Measurements from ENCODE around the gene F2R.

F2R gene

DNA sequence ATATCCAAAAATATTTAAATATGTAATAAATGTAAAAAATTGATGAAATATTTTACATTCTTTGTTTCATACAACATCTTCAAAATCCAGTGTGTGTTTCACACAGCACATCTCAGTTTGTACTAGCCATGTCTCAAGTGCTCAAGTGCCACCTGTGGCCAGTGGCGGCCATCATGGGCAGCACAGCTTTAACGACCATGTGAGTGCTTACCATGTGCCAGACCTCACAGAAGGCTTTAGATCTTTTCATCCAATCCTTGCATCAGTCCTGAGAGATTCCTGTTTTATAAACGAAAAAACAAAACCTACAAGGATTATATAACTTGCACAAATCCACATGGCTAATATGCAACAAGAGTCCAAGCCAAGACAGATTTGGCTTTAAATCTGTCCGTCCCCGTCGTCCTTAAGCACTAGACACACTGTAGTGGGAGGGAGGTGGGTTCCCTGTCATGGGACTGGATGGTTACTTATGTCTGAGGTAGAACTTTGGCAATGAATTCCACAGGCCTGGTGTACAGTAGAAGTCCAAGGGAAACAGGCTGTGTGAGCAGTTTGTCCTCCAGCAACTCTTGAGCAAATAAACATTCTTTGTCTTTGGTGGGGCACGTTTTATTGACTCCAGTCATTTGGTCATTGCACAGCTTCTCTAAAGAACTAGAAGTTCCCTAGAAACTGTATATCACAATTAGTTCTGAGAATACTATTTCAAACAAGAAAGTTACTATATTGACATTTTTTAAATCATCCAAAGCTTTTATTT, 25.0 kb upstream of the F2R start:
- DNase-seq: no peak

GRCh38 chr5:76691467-76692273, 24.3 kb upstream of the F2R start:
- no peak for DNase-seq

DNA sequence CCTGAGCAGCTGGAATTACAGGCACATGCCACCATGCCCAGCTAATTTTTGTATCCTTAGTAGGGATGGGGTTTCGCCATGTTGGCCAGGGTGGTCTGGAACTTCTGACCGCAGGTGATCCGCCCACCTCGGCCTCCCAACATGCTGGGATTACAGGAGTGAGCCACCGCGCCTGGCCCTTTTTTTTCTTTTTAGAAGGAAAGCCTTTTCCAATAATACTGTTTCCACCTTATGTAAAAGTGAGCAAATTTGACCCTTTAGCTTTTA, 23.7 kb upstream of the F2R start:
- no peak for DNase-seq

DNA sequence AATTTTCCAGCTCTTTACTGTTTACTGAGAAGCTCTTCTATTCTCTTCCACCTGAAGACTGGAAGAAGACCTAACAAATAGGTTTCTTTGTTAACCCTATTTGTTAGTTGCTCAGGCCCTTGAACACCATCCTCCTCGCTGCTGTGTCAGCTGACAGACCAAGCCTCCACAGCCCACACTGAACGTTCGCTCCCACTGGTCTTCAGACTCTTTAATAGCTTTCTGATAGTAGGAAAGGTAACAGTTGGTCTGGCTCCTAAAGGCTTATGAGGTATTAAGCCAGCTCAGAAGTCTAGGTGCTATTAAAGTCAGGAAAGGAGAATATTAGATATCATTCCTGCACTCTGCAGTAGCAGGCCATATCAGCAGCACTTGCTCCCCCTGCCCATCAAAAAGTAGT, 23.3 kb upstream of the F2R start:
- no peak for DNase-seq

- DNase-seq: no peak
Measured at GRCh38 chr5:76693141-76693540, 22.8 kb upstream of the F2R start.

GRCh38 chr5:76694317-76694716, 21.6 kb upstream of the F2R start:
- no peak for DNase-seq

DNA sequence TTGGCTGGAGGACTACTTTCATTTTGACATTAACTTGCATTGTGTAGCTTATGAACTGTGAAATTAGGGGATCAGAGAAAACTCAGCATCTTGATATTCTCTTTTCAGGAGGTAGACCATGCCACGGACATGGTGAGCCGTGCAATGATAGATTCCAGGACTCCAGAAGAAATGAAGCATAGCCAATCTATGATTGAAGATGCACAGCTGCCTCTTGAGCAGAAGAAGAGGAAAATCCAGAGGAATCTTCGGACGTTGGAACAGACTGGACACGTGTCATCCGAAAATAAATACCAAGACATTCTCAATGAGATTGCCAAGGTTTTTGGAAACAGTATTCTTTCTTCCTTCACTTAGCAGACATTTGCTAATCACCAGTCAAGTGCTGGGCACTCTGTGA, 20.6 kb upstream of the F2R start:
- DNase-seq: no peak

GRCh38 chr5:76696251-76696650, 19.7 kb upstream of the F2R start:
- no peak for DNase-seq

- DNase-seq: no peak
Measured at GRCh38 chr5:76697670-76698069, 18.3 kb upstream of the F2R start.

- no peak for DNase-seq
Measured at GRCh38 chr5:76700571-76700970, 15.4 kb upstream of the F2R start.

GRCh38 chr5:76701298-76701697, 14.6 kb upstream of the F2R start:
- no peak for DNase-seq

- no peak for DNase-seq
Measured at GRCh38 chr5:76703707-76704106, 12.2 kb upstream of the F2R start.

- no peak for DNase-seq
Measured at GRCh38 chr5:76704131-76704663, 11.7 kb upstream of the F2R start.

DNA sequence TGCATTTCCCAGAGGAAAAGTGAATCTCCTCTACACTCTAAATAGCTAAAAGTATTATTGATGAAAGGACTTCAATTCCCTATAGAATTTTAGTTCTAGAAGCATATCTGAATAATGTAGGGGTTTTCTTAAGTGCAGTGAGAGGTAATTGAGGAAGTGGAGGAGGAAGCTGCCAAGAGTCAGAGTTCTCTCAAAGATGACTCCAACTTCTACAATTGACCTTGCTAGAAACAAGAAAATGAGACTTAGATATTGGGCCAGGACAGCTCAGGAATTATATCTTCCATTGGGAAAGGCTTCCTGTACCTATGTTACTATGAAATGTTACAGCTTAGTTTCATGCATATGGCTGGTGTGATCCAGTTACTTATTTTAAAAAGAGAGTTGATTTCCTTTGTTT, 10.4 kb upstream of the F2R start:
- DNase-seq: no peak

GRCh38 chr5:76709762-76710161, 6.2 kb upstream of the F2R start:
- DNase-seq: no peak

DNA sequence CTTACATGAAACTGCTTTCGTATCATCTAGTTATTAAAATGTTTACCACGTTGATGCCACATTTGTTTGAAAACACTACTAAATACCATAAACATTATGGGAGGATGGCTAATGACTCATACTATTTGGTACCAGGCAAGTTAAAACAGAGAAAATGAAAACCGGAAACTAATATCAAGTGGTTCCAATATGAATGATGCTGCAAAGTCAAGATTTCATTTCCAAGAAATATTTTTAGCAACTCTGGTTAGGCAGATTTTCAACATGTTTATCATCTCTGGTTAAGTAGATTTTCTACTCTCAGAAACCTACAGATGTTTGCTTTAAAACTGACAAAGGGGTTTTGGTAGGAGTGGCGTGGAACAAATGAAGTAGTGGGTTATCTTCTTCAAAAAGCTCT, 4.9 kb upstream of the F2R start:
- DNase-seq: no peak

- DNase-seq: peak in 1 of 3 experiments; percentile 5
Measured at GRCh38 chr5:76714751-76715485, 1.0 kb upstream of the F2R start.

GRCh38 chr5:76715486-76715735, 515 bp upstream of the F2R start:
- no peak for DNase-seq

DNA sequence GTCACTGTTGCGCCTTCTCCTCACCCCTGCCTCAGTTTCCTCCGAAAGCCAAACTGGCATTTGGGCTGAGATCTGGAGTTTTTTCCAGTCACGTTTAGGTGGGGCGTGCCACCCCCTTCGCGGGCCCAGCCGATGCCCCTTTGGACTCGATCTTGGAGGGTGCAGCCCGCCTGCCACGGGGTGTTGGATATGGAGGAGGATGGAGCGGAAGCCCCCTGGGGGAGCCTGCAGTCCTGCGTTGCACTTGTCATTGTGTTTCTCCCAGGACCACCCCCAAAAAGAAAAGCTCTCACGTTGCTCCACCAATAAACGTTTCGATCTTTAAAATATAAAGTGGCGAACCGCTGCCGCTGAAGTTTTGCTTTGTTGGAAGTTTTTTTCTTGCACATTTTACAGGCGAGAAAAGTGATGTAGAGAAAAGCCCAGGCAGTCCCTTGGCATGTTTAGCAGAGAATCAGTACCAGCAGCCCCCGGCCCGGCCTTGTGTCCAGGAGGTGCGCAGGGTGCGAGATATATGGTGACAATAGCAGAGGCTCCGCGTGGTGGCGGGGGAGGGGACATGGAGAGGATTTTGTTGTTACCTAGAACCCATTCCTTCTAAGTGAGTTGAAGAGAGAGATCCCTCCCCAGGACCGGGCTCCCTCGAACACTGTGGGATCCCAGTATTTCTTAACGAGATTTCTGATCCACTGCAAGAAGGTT, 681 bp downstream of the F2R start:
- DNase-seq: no peak

- no peak for DNase-seq
Measured at GRCh38 chr5:76717222-76718083, 1.5 kb downstream of the F2R start.

- DNase-seq: no peak
Measured at GRCh38 chr5:76718381-76718832, 2.5 kb downstream of the F2R start.

DNA sequence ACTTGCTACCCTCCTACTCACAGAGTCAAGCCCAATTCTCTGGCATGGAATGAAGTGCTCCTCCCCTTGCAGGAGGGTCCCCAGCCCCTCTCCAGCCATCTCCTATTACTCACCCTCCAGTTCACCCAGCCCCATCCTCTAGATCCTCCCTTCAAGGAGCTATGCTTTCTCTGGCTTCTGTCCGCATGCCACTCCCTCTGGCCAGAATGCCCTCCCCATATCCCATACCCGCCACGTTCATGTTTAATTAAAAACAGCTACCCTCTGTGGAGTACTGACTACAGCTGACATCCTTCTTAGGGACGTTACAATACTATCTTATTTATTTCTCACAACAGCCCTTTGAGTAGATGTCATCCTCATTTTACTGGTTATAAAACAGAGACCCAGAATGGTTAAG, 3.0 kb downstream of the F2R start:
- DNase-seq: no peak

All from NCI-H1417 (cell line).